Superior temporal gyrus (tissue), 1 donor: ENCODE data around the gene MGMT.

Source experiments
- DNase-seq: peaks from one replicate; pipeline ENCODE4 v3.0.0-alpha.2; 2016; ENCODE audit errors: extremely low spot score

Gene MGMT

DNA sequence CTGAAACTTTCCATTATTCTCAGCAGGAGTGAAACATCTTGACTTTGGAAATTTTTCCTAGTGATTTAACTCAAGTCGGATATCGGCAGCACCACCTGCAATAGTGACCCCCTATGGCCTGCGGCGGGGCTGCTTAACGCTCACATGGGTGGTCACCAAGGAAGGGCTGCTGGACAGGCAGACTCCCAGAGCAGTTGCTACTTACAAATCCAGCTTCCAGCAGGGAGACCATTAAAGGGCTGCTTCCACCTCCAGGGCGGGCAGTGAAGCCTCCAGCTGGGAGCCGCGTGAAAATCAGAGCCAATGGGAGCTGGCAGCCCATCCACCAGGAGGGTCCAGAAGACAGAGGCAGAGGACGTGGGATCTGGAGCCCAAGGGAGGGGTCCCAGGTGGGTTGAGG, 122.5 kb downstream of the MGMT start:
- no peak for DNase-seq

GRCh38 chr10:129593953-129594352, 126.9 kb downstream of the MGMT start:
- no peak for DNase-seq

DNA sequence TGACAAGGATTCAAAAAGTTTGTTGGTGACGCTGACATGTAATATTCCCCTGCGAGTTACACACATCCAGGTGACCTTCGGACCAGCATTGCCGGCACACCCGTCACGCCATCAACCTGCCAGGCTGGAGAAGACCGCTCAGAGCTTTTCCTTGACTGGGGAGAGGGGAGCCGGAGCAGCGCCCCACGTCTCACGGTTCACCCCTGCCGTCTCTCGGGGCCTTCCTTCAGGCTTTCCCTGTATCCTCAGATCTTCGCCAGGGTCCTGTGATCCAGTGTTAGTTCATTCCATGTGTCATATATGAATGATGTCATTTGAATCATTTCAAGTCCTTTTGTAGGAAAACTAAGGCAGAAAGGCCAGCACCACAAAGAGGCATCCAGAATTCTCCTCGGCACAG, 127.8 kb downstream of the MGMT start:
- DNase-seq: no peak

DNA sequence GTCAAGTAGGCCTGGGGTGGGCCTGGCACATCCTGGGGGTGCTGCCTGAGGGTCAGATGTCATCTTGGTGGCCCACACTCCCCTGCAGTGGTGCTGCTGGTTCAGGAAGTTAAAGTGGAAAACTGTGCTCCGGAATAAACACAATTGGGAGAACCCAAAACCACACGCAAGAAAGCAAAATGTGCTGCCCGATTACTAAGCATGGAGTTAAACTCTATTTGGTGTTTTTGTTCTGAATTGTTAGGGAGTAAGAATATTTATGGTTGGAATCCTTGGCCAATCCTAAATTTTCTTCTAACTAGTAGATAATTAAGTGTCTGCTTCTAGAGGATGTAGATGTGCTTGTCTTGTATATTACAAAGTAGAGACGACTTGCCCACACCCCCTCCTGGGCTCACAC, 131.4 kb downstream of the MGMT start:
- DNase-seq: no peak

DNA sequence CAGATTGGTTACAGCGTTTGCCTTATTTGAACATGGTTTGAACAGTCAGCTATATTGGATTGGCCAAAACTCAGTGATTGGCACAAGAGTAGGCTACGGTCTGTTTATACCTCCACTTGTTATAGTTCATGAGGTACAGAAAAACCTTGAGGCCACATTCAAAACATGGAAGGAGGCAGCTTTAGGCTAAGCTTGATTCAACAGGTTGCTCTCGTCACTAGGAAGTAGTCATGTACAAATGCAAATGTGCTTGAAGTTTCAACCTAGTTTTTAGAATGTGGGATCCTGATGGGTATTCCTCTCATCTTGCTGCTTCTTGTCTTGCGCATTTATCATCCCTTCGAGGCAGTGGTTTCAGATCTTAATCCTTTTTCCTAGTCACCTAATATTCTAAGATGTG, 132.1 kb downstream of the MGMT start:
- DNase-seq: no peak

- DNase-seq: no peak
Observed at GRCh38 chr10:129601737-129602136, 134.7 kb downstream of the MGMT start.

- no peak for DNase-seq
Observed at GRCh38 chr10:129602938-129603535, 136.0 kb downstream of the MGMT start.

DNA sequence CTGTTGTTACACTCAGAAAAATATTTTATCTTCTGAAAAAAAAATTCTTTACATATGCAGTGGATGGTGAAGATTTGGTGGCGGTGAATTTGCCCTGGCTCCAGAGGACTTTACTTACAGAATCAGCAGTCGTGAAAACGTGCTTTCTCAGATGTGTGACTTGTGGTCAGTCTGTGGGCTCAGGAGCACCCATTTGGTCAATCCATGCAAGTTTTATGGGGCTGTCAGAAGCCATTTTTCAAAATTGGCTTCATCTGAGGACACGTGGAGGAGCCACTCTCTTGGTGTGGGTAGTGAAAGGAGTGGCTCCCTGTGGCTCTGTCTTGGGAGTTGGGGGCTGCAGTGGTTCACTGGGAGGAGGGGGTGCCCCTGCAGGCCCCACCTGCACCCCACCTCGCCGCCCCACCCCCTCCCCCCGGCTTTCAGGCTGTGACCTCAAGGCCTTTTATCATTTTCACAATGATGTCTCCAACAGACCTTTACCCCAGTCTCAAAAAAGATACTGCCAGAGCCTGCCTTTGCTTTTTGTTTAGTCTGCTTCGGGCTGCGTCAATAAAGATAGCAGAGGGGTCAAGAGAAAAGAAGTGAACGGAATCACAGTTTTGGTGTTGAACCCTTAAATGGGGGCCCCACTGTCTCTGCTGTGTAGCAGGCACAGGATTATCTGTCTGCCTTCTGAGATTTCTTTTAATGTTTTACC, 137.4 kb downstream of the MGMT start:
- DNase-seq: no peak

- DNase-seq: no peak
Observed at GRCh38 chr10:129605266-129605985, 138.4 kb downstream of the MGMT start.

DNA sequence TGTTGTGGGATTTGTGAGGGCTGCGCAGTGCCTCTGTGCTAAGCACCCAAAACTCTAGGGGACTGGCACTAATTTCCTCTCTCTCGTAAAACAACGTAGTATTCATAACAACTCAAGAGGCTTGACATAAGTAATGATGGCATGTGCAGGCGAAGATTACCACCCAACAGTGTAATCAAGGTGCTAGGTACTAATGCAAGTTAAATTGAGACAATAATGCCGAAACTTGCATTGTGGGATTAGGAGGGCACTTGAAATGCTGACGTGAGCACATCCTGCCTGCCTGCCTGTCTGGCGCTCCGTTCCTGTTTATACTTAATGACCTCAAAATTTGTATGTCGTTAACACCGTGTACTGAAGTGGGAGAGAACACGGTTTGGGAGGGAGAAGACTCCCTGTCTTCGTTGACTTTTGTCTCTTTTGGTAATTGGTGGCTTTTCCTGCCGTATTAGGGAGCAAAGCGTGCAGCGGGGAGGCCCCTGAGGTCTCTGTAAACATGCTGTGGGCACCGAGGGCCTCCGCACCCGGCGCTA, 139.0 kb downstream of the MGMT start:
- no peak for DNase-seq

DNA sequence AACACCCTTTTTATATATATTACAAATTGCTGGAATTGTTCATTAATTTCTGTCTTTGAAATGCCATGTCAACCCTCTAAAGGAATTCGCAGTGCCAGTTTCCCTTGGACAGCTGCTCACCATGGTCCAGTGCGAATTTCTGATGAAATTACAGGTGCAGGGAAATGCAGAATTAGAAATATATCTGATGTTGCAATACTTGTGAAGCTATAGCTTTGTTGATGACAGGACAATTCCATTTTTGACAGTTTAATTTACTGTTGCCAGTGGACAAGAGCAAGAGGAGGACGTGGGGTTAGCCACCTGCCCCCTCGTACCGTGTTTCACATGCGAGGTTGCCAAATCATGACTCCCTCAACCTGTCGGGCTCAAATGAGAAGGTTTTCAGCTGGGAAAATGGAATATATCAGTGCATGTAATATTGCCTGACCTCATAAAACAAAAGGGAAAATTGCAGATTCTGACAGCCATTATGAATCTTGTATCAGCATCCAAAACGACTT, 140.6 kb downstream of the MGMT start:
- no peak for DNase-seq

- no peak for DNase-seq
Observed at GRCh38 chr10:129608653-129609052, 141.6 kb downstream of the MGMT start.

GRCh38 chr10:129609551-129609950, 142.5 kb downstream of the MGMT start:
- no peak for DNase-seq

- no peak for DNase-seq
Observed at GRCh38 chr10:129612481-129613109, 145.6 kb downstream of the MGMT start.

DNA sequence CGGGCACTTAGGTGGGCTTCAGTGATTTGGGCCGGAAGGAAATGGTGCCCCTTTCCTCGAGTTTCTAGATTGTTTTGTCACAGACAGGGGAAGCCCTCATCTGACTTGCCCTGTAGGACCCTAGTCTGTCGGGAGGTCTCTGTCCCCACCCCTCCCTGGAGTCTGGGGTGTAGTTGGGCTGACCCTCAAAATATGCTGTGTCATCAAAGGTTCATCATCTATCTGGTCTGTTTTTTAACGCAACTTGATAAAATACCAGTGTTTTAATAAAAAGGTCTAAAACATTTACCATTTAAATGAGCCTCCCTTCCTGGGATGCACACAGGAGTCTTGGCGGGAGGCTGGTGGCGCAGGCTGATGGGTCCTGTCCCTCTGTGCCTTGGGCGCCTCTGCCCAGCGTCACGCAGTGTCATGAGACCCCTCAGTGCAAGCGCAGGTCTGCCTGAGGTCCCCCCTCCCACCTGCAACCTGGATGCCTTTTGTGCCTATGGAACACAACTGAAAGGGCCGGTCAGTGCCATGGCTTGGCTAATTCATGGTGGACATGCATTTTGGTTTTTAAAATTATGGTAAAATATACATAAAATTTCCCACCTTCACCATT, 146.4 kb downstream of the MGMT start:
- no peak for DNase-seq

DNA sequence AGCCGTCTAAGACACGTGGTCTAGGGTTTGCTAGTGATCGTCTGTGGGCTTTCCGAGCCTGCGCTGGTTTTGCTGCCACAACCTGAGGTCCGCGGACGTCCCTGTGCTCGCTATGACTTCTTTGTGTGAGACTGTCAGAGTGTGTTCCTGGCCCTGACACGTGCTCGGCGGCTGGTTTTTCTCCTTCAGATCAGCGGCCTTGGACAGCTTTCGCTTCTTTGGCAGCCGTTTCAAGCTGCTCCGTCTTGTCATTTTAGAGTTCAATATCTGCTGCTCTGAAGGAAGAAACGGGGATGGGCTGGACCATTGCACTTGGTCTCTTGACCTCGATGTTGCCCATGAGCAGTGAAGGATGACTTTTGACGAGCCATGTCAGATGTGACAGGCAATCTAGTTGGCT, 147.3 kb downstream of the MGMT start:
- DNase-seq: no peak

DNA sequence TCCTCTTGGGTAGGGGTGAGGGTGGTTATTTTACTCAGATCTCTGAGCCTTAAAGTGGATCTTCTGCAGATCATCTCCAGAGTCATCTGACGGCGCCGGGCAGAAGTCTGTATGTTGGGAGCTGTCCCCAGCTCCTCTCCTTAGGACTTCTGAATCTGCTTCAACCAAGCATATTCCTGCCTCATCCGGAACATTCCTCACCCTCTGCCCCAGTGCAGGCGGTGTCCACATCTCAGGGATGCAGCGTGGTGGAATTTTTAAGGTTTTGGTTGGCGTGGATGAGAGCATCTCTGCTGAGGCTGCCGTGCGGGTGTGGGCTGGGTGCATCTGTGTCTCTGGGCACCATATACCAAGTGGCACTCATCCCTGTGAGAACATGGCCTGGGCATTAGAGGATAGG, 148.3 kb downstream of the MGMT start:
- no peak for DNase-seq

DNA sequence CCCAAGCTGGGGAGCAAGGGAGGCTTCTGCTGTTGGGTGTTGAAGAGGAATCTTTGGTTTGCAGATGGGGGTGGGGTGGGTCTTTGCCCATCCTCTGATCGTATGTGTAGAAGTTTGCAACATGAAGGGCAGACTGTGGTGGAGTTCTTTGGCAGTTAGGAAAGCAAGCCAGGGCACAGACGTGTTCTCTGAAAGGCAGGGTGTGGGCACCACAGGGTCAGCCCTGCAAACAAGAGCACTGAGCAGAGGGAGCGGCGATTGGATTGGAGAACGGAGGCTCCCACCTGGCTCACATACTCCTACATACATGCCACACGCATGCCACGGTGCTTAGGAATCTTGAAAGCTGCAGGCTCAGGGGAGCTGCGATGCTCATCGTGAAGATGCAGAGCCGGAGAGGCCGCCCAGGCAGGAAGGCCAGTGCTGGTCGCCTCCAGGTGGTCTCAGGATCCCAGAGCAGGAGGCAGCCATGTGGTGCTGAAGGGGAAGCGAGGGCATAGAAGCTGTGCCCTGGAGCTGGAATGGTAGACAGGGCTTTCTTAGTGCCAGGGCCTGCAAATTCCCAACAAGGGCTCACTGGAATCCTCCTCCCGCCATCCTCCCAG, 149.0 kb downstream of the MGMT start:
- DNase-seq: no peak

- no peak for DNase-seq
Observed at GRCh38 chr10:129617768-129618167, 150.7 kb downstream of the MGMT start.

- no peak for DNase-seq
Observed at GRCh38 chr10:129621062-129621461, 154.0 kb downstream of the MGMT start.

DNA sequence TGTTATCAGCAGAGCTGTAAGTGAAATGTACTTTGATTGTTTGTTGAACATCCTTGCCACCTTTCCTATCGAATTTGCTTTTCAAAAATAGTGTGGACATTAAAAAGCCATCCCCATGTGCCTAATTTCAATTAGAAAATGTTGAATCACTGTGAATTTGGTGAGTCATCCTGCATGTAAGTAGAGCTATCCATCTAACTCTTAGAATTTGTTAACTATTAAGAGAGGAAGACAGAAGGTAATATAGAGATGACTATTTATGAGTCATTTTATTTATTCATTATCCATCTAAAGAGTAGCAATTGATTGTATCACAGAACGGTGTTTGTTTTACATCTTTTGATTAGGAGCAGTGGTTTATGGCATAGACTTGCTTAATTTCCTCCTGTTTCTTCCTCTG, 154.7 kb downstream of the MGMT start:
- no peak for DNase-seq
